CD4-positive, alpha-beta T cell treated with Interleukin-17A for 1 hour (primary cell): ENCODE data around the gene MTCL3.
"Not testable (repeated sequence)": the region's sequence is repeated elsewhere in the genome, so short reads cannot be mapped to it uniquely, and the experiment has no call there.

Experiments used
- DNase-seq: peaks from one replicate; pipeline ENCODE4 v3.0.0-alpha.2; 2020

MTCL3 gene

GRCh38 chr6:127464881-127465459, 54.2 kb downstream of the MTCL3 start:
- peak; percentile 60 for DNase-seq

- no peak for DNase-seq
Measured at GRCh38 chr6:127464161-127464880, 54.8 kb downstream of the MTCL3 start.

- no peak for DNase-seq
Measured at GRCh38 chr6:127463056-127463455, 56.1 kb downstream of the MTCL3 start.

DNA sequence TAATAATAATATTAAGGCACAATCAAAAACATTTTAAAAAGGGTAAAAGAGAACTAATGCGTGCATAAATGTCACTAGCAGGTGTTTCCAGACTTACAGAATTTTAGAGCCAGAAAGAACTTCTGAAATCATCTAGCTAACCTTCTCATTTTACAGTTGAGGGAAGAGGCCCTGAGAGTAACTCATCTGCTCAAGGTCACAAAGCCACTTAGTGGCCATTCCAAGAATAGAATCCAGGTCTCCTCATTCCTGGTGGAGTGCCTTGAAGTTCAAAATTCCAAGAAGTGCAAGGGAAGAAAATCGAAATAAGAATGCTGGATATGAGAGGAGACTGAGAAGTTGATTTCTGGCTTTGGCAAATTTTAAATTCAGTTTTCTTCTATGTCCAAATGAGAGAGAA, 56.8 kb downstream of the MTCL3 start:
- DNase-seq: no peak

GRCh38 chr6:127460465-127460864, 58.7 kb downstream of the MTCL3 start:
- no peak for DNase-seq

GRCh38 chr6:127459231-127459641, 59.9 kb downstream of the MTCL3 start, which contains the start of gene KIAA0408:
Gene KIAA0408 (minus strand): TSS chr6:127459389. CDS start chr6:127453981, 5,408 bp downstream.
- no peak for DNase-seq

GRCh38 chr6:127458817-127459216, 60.3 kb downstream of the MTCL3 start:
- no peak for DNase-seq

DNA sequence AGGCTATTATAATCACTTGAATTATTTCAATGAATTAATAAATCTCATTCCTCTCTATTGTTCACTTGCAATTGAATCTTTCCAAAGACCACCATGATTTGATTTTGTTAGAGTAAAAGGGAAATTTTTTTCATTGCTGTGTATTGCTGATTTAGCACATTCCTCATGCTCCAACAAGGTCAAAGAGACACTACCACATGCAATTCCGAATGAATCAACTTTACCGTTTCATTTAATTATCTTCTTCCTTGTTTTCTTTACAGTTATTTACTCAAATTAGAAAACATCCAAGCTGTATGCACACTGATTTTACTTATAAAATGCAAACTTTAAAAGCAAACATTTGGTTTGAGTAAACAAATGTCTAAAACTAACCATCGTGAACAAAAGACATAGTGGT, 60.9 kb downstream of the MTCL3 start:
- no peak for DNase-seq

DNA sequence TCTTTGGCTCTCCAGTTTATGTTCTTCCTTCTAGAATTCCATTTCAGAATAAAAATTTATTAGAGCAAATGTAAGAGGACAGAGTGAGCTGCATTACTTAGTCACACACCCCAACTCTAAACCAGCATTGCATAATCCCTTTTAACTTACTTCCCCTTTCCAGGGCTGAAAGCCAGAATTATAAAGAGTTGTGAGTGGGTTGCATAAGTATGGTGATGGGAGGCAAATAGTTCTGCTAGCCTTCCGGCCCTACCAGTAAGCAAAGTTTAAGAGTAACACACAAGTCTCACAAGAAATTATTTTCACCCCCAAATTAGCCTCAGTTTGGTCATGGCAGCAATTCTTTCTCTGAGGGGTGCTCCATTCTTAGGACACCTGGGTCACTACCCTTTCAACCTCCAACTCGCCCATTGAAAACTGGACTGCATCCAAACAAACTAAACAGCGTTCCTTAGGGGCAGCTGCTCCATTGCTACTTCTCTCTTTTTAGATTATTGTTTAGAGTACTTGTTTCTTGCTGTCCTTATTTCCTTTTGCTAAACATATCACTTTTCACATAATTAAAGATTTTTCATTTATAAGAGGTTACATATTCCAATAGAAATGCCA, 61.6 kb downstream of the MTCL3 start:
- DNase-seq: peak; percentile 15

GRCh38 chr6:127456465-127456864, 62.7 kb downstream of the MTCL3 start:
- DNase-seq: no peak

DNA sequence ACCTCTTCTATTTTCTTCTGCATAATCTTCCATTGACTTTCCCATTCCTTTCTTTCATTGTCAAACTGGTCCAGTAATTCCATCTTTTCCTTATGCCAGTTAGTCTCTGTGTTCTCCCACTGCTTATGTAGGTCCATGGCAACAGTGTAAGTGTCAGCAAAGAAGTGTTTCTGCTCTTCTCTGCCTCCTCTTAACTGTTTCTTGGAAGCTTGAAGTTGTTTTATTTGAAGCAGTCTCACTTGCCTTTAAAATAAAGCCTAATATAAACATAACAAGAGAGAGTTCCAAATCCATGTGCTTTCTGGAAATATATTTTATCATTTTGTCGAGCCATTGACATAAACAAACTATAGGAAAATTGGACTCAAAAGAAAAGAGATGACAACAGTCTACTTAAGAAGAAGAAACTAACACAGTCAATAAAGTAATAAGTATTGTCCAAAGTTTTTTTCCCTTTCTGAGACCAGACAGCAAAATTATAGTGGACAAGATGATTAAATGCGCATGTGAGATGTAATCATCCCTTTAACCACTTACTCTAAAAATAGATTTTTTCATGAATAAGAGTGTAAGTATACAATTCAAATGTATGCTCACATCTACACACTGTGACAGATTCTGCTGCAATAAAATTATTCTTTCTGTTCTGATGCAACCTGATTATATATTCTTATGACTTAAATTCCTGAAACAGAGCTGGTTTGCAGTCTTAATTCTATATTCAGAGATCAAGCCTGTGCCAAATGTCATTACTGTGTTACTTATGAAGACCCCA, 65.1 kb downstream of the MTCL3 start:
- DNase-seq: no peak

GRCh38 chr6:127452803-127453202, 66.3 kb downstream of the MTCL3 start:
- no peak for DNase-seq

DNA sequence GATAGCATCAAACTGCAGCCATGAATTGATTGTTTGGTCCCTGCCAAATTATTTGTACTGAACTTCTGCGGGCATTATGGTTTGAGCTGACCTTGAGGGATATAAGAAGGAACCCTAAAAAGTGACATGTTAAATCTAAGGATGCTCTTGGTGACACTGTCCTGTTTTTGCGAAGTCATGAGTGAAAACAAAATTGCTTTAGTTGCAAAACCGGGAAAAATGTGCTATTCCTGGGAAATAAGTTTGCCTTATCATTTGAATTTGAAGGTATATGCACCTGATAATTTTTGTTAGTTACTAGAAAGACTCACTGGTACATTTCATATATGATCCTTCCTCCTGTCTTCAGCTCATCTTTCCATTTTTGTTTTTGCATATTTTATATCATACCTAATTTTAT, 67.7 kb downstream of the MTCL3 start:
- no peak for DNase-seq

- no peak for DNase-seq
Measured at GRCh38 chr6:127447780-127448179, 71.4 kb downstream of the MTCL3 start.

GRCh38 chr6:127446356-127446755, 72.8 kb downstream of the MTCL3 start:
- no peak for DNase-seq

DNA sequence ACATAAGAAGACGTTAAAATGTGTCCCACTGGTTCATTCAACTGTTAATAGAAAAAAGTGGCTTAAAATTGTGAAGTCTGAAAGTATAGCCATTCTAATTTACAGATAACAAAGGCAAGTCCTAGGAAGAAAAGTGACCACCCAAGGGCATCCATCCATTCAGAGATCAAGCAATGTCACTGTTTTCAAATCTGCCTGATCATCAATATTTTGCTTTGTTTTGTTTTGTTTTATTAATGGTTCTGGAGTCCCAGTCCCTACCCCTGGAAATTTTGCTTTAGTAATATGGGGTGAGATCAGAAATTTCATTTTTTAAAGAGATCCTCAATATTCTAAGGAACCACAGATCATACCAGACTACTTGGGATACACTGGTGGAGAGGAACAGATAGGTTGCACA, 77.3 kb downstream of the MTCL3 start:
- no peak for DNase-seq

GRCh38 chr6:127439718-127440117, 79.4 kb downstream of the MTCL3 start:
- DNase-seq: no peak

DNA sequence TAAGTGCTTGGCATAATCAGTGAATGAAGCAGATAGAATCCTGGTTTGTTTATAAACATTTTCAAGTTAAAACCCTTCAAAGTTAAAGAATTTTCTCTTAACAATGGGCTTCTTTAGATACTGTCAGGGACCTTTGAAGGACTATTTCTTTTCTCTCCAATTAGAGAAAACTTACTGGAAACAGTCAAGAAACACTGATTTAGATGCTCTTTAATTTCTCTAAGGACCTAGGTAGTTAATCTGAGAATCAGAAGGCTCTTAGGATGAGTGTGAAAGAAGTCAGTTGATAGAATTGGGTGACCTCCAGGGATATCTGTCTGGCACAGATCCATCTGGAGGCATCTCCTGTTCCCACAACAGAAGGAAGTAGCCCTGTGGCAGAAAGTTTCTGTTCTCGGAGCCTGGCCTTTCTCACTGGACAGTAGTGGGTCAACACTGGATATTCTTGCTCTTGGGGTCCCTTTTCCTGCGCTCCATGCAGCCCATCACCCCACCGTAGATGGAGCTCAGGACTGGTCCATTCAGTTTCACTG, 82.5 kb downstream of the MTCL3 start:
- no peak for DNase-seq

DNA sequence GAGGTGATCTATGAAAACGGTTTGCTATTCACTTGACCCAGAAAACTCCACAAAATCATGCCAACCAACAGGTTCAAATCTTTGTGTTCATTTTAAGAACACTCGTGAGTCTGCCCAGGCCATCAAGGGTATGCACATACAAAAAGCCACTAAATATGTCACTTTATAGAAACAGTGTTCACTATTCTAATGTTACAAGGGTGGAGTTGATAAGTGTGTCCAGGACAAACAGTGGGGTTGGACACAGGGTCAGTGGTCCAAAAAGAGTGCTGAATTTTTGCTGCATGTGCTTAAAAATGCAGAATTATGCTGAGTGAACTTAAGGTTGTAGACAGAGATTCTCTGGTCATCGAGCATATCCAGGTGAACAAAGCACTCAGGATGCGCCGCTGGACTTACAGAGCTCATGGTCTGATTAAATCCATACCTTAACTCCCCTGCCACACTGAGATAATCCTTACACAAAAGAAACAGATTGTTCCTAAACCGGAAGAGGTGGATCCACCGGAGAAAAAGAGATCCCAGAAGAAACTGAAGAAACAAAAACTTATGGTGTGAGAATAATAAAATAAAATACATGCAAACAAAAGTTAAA, 83.4 kb downstream of the MTCL3 start:
- no peak for DNase-seq

GRCh38 chr6:127434651-127435050, 84.5 kb downstream of the MTCL3 start:
- no peak for DNase-seq

- not testable (repeated sequence) for DNase-seq
Measured at GRCh38 chr6:127428562-127428961, 90.6 kb downstream of the MTCL3 start.

DNA sequence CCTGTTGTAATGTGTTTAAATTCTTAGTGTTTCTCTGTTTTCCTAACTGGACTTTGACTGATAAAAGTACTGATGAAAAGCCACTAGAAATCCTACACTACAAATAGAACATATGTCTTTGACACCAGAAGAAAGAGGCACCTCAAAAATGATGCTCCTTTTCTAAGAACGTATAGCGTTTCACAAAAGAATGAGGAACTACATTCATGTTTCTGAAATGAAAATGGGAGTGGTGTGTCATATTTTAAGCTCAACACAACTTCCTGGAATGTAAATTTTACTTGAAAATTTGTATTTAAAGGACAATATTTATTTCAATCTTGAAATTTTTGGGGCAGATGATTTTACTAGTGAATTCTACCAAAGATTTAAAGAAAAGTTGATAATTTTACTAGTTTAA, 95.2 kb downstream of the MTCL3 start:
- no peak for DNase-seq
